Measurements from ENCODE around the gene SYCE1. TPM values are rescaled to one million over a fixed set of nuclear protein-coding genes. Genes with fewer than 3 reads are reported as not detected.
A peak's percentile ranks its signal among the peaks of the same experiment; 100 is the strongest.
"Not testable (repeated sequence)": the region's sequence is repeated elsewhere in the genome, so short reads cannot be mapped to it uniquely, and the experiment has no call there.

The SYCE1 gene
- total RNA-seq, 1 donor from 2014 or later = 0.44 TPM

- DNase-seq; H3K4me3 ChIP-seq; H3K36me3 ChIP-seq; H3K27ac ChIP-seq (replicated peaks); H3K4me1 ChIP-seq; intact Hi-C loops (cut with micrococcal nuclease): not testable (repeated sequence)
- Histone ChIP-seq H3K9me3 (replicated peaks) (peaks cover 28% of the 10 kb centered on the region), H3K27me3 (ENCODE audit: low read depth) (peaks cover 47% of the 10 kb centered on the region)
Measured at GRCh38 chr10:133568831-133569527, 3.6 kb upstream of the SYCE1 start.

- TF ChIP-seq CTCF (IDR thresholded peaks at IDR 0.05; ENCODE audit: borderline replicate concordance) = no peak
- Histone ChIP-seq H3K36me3 (no peaks in the 10 kb centered on the region), H3K4me1 (no peaks in the 10 kb centered on the region), H3K27me3 (ENCODE audit: low read depth) (peaks cover 47% of the 10 kb centered on the region), H3K4me3 (no peak overlapping the region), H3K9me3 (replicated peaks) (peaks cover 20% of the 10 kb centered on the region), H3K27ac (replicated peaks) (no peak overlapping the region)
- intact Hi-C loops (cut with micrococcal nuclease) = no loop called here
- DNase-seq = no peak
Measured at GRCh38 chr10:133568287-133568614, 2.9 kb upstream of the SYCE1 start.

- no peaks in the 10 kb centered on the region for H3K4me1 ChIP-seq
- no peaks in the 10 kb centered on the region for H3K36me3 ChIP-seq
- H3K27me3 ChIP-seq (ENCODE audit: low read depth) = peaks cover 47% of the 10 kb centered on the region
- intact Hi-C loops (cut with micrococcal nuclease) = no loop called here
- no peak for DNase-seq
- TF ChIP-seq CTCF (IDR thresholded peaks at IDR 0.05; ENCODE audit: borderline replicate concordance) = no peak
- peaks cover 15% of the 10 kb centered on the region for H3K9me3 ChIP-seq (replicated peaks)
- H3K4me3 ChIP-seq = no peak overlapping the region
- no peak overlapping the region for H3K27ac ChIP-seq (replicated peaks)
Measured at GRCh38 chr10:133567609-133568286, 2.4 kb upstream of the SYCE1 start.

GRCh38 chr10:133567119-133567518, 1.7 kb upstream of the SYCE1 start:
- intact Hi-C loops (cut with micrococcal nuclease) = no loop called here
- peaks cover 12% of the 10 kb centered on the region for H3K9me3 ChIP-seq (replicated peaks)
- no peak overlapping the region for H3K27ac ChIP-seq (replicated peaks)
- H3K27me3 ChIP-seq (ENCODE audit: low read depth) = peaks cover 47% of the 10 kb centered on the region
- no peaks in the 10 kb centered on the region for H3K4me1 ChIP-seq
- TF ChIP-seq CTCF (IDR thresholded peaks at IDR 0.05; ENCODE audit: borderline replicate concordance) = no peak
- no peaks in the 10 kb centered on the region for H3K36me3 ChIP-seq
- H3K4me3 ChIP-seq = no peak overlapping the region
- no peak for DNase-seq

GRCh38 chr10:133564816-133565215, 567 bp downstream of the SYCE1 start:
- DNase-seq = no peak
- H3K9me3 ChIP-seq (replicated peaks) = peaks cover 12% of the 10 kb centered on the region
- TF ChIP-seq CTCF (IDR thresholded peaks at IDR 0.05; ENCODE audit: borderline replicate concordance) = no peak
- H3K4me1 ChIP-seq = no peaks in the 10 kb centered on the region
- H3K36me3 ChIP-seq = no peaks in the 10 kb centered on the region
- intact Hi-C loops (cut with micrococcal nuclease) = no loop called here
- no peak overlapping the region for H3K27ac ChIP-seq (replicated peaks)
- H3K27me3 ChIP-seq (ENCODE audit: low read depth) = peaks cover 60% of the 10 kb centered on the region
- H3K4me3 ChIP-seq = peak overlapping the region; percentile 21

GRCh38 chr10:133559216-133559615, 6.2 kb downstream of the SYCE1 start:
- Histone ChIP-seq H3K36me3 (no peaks in the 10 kb centered on the region), H3K27me3 (ENCODE audit: low read depth) (peaks cover 69% of the 10 kb centered on the region), H3K4me1 (no peaks in the 10 kb centered on the region), H3K27ac (replicated peaks) (no peak overlapping the region), H3K4me3 (no peak overlapping the region), H3K9me3 (replicated peaks) (no peaks in the 10 kb centered on the region)
- no peak for TF ChIP-seq CTCF (IDR thresholded peaks at IDR 0.05; ENCODE audit: borderline replicate concordance)
- intact Hi-C loops (cut with micrococcal nuclease) = no loop called here
- no peak for DNase-seq
